Umbilical cord (tissue), 2 donors: Measurements from ENCODE around the gene WNT6. TPM values are rescaled to one million over a fixed set of nuclear protein-coding genes. Genes with fewer than 3 reads are reported as not detected.

Experiments
- DNase-seq: peaks from one replicate; pipeline ENCODE4 v3.0.0-alpha.2; 2015; ENCODE audit warnings: low spot score
- total RNA-seq: library from RNA; depleted of rRNA; stranded (reverse); fragments of >200 nt; gene quantifications from one replicate; pipeline ENCODE4 v1.2.3, GENCODE V29; 2014; ENCODE audit warnings: low replicate concordance; ENCODE audit not compliant: insufficient read depth

Gene WNT6
- total RNA-seq, 1 donor from 2014 or later: 3.9 TPM

GRCh38 chr2:218877891-218878290, 18.3 kb downstream of the WNT6 start:
- no peak for DNase-seq

- no peak for DNase-seq
Measured at GRCh38 chr2:218878486-218878885, 18.9 kb downstream of the WNT6 start.

- DNase-seq: no peak
Measured at GRCh38 chr2:218878926-218879761, 19.5 kb downstream of the WNT6 start.

GRCh38 chr2:218879776-218880101, 20.1 kb downstream of the WNT6 start:
- DNase-seq: no peak

GRCh38 chr2:218880102-218880858, 20.7 kb downstream of the WNT6 start, which contains the start of gene WNT10A:
TSS of gene WNT10A (plus strand) at chr2:218880852. CDS start at chr2:218880996, 144 bp downstream.
- peak; percentile 63 for DNase-seq

GRCh38 chr2:218880859-218881594, 21.4 kb downstream of the WNT6 start:
- DNase-seq: no peak

- no peak for DNase-seq
Measured at GRCh38 chr2:218881744-218882460, 22.3 kb downstream of the WNT6 start.

- no peak for DNase-seq
Measured at GRCh38 chr2:218882461-218882816, 22.8 kb downstream of the WNT6 start.

- no peak for DNase-seq
Measured at GRCh38 chr2:218882866-218883366, 23.3 kb downstream of the WNT6 start.

GRCh38 chr2:218883491-218884490, 24.2 kb downstream of the WNT6 start:
- DNase-seq: peak; percentile 49

- no peak for DNase-seq
Measured at GRCh38 chr2:218884519-218884918, 24.9 kb downstream of the WNT6 start.

- DNase-seq: no peak
Measured at GRCh38 chr2:218885981-218886947, 26.7 kb downstream of the WNT6 start.

GRCh38 chr2:218887079-218887478, 27.5 kb downstream of the WNT6 start:
- no peak for DNase-seq

- no peak for DNase-seq
Measured at GRCh38 chr2:218888341-218888740, 28.7 kb downstream of the WNT6 start.

GRCh38 chr2:218889937-218890336, 30.3 kb downstream of the WNT6 start:
- DNase-seq: no peak

GRCh38 chr2:218890369-218890768, 30.8 kb downstream of the WNT6 start:
- no peak for DNase-seq

GRCh38 chr2:218891275-218892135, 31.9 kb downstream of the WNT6 start:
- DNase-seq: no peak
